Activated naive CD4-positive, alpha-beta T cell treated with anti-CD3 and anti-CD28 coated beads for 36 hours (primary cell): ENCODE measurements around the gene FBXO7. TPM values are rescaled to one million over a fixed set of nuclear protein-coding genes. Genes with fewer than 3 reads are reported as not detected.
"Not testable (repeated sequence)": the region's sequence is repeated elsewhere in the genome, so short reads cannot be mapped to it uniquely, and the experiment has no call there.

Source experiments
- CTCF ChIA-PET: fragments of 350-600 bp; sonication (Branson Sonifier 250); formaldehyde crosslinking; loops from one replicate; lab custom pipeline; 2021; ENCODE audit warnings: antibody characterized with exemption; lab: Charles Lee
- DNase-seq: peaks from one replicate; pipeline ENCODE4 v3.0.0-alpha.2; 2020
- H3K27ac Mint-ChIP-seq: one replicate; pipeline ENCODE4 v1.8.0; 2021; ENCODE audit warnings: mild to moderate bottlenecking, mixed read lengths
- H3K27me3 Mint-ChIP-seq: one replicate; pipeline ENCODE4 v1.8.0; 2021; ENCODE audit warnings: low read depth, mixed read lengths
- H3K36me3 Mint-ChIP-seq: one replicate; pipeline ENCODE4 v1.8.0; 2021; ENCODE audit warnings: low read depth, mixed read lengths
- H3K4me1 Mint-ChIP-seq: one replicate; pipeline ENCODE4 v1.8.0; 2021; ENCODE audit warnings: low read depth, mixed read lengths
- H3K4me3 Mint-ChIP-seq: one replicate; pipeline ENCODE4 v1.8.0; 2021; ENCODE audit warnings: mild to moderate bottlenecking, moderate library complexity, mixed read lengths
- H3K9me3 Mint-ChIP-seq: one replicate; pipeline ENCODE4 v1.8.0; 2021; ENCODE audit warnings: mixed read lengths
- intact Hi-C: fragments of 100-400 bp; cut with micrococcal nuclease; formaldehyde crosslinking; loops from one replicate; pipeline ENCODE4 v1.15.1; 2023
- total RNA-seq, 2 experiments: library from RNA; stranded (reverse); gene quantifications; one replicate each; pipeline ENCODE4 v1.2.3, GENCODE V29; 2021

The FBXO7 gene
- total RNA-seq, 2 experiments from 2014 or later: 62.5 to 65.9 TPM

DNA sequence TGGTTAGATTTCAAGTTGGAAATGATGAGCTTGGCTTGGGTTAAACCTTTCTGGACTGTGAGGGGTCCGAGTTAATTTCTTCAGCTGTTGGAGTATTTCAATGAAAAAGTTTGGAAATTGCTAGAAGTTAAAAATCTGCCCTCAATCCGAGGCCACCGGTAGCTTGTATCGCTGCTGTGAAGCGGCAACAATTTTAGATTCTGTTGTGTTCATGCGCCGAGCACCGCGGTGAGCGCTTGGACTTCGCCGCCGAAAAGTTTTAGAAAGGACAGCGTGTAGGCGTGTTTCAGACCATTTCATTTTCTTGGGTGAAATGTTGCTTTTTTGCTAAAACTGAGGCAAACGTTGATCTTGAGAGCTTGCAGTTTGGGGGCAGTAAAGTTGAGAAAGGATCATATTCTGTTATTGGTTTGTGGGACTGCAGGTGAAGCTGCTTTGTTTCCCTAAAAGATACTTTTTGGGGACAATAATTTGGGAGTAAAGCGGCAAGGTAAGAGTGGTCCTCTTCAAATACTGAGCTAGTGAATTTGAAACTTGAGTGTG lies 928 bp downstream of the FBXO7 start:
- peak overlapping the region; percentile 92 for H3K4me3 Mint-ChIP-seq

DNA sequence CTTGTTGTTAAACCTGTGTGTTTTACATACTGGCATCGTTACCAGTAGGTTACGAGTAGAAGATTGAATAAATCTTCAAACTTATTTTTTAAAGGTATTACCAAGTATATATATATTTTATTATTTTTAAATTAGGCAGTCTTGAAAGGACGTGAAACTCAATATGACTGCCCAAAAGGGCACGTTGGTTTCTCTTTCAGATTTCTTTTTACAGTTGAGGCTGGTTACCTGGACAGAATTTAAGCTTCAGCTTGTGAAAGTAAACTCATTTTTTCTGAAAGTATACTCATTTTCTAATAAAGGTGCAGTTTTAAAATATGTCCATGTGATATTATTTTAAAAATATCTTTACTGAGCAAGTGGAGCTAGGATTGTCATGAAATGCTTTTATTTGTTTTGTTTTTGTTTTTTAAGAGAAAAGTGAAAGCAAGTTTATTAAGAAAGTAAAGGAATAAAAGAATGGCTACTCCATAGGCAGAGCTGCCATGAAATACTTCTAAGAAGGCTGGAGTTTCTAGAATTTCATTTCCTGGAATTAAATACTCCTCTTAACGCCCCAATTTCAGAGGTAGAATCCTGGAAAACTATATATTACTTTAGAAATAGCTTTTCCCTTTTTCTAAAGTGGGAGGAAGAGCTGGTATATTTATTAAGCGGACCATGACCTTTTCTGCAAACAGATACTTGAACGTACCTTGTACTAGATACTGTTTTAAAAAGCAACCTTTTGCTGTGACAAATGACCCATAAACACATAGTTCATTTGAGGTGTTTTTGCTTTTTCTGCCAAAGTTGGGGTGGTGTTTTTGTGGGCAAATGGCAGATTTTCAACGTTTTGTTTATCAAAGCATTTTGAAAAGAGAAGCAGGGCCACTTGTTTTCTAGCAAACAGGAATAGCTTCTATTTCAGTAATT lies 1.9 kb downstream of the FBXO7 start:
- DNase-seq: no peak
- peak overlapping the region; percentile 92 for H3K4me3 Mint-ChIP-seq

More for the DNA sequence above, 928 bp downstream of the FBXO7 start:
- Mint-ChIP-seq H3K36me3 (peaks cover 9% of the 10 kb centered on the region), H3K27me3 (no peaks in the 10 kb centered on the region), H3K27ac (peak overlapping the region; percentile 93), H3K4me1 (peaks cover 24% of the 10 kb centered on the region), H3K9me3 (no peaks in the 10 kb centered on the region)
- CTCF ChIA-PET: interaction anchor here (0.5 to 4.9 kb wide), 3 partner anchors 63 to 499 kb away, joined by 3 to 41 read pairs (median 3); partner anchors contain the start of gene RTCB
- peak; percentile 37 for DNase-seq
- intact Hi-C loops: loop anchor here (2.0 to 10.0 kb wide), 2 partner anchors 337 to 811 kb away; partner anchors contain the start of gene PISD

DNA sequence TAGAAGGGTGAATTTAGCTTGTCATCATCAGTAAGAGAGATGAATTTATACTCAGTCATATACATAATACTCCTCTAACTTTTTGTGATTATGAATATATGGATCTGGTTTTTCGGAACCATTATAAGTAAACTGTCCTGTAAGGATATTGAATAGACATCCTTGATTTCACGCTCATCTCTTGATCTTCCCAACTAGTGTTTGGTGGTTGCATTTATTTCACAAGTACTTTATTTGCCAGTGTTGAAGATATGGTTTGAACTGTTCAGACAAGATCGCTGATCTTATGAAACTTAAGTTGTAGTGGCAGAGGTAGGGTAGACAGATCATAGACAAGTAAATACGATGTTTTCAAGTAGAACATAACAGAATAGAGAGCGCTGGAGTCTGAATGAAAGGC lies 3.0 kb downstream of the FBXO7 start:
- CTCF ChIA-PET: interaction anchor here (0.6 kb wide), 1 partner anchor 994 kb away, joined by 3 read pairs; no protein-coding TSS in a partner anchor
- Mint-ChIP-seq H3K4me3 (no peak overlapping the region), H3K4me1 (peaks cover 40% of the 10 kb centered on the region), H3K36me3 (peaks cover 9% of the 10 kb centered on the region), H3K27me3 (no peaks in the 10 kb centered on the region), H3K9me3 (no peaks in the 10 kb centered on the region), H3K27ac (no peak overlapping the region)
- intact Hi-C loops: loop anchor here (10.0 kb wide), 1 partner anchor 813 kb away; the partner anchor contains the start of gene PISD
- no peak for DNase-seq

More for the DNA sequence above, 1.9 kb downstream of the FBXO7 start:
- Mint-ChIP-seq H3K27ac (peak overlapping the region; percentile 6), H3K27me3 (no peaks in the 10 kb centered on the region), H3K9me3 (no peaks in the 10 kb centered on the region), H3K4me1 (peaks cover 32% of the 10 kb centered on the region), H3K36me3 (peaks cover 9% of the 10 kb centered on the region)
- CTCF ChIA-PET: interaction anchor here (0.7 to 4.9 kb wide), 3 partner anchors 53 to 498 kb away, joined by 3 to 41 read pairs (median 3); partner anchors contain the start of gene RTCB
- intact Hi-C loops: loop anchor here (10.0 kb wide), 1 partner anchor 812 kb away; the partner anchor contains the start of gene PISD

DNA sequence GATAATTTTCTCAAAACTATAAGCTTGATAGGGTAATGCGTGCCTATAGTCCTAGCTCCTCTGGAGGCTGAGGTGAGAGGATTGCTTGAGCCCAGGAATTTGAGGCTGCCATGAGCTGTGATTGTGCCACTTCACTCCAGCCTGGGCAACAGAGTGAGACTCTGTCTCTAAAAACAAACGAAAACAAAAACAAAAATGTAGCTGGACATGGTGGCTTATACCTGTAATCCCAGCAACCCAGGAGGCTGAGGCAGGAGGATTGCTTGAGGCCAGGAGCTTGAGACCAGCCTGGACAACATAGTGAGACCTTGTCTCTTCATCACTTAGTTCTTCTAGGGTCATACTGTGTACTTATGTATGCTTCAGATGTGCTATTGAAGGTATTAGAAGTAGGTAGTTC lies 3.9 kb downstream of the FBXO7 start:
- H3K4me1 Mint-ChIP-seq: peaks cover 37% of the 10 kb centered on the region
- H3K27me3 Mint-ChIP-seq, H3K27ac Mint-ChIP-seq, H3K9me3 Mint-ChIP-seq, H3K36me3 Mint-ChIP-seq, H3K4me3 Mint-ChIP-seq, DNase-seq: not testable (repeated sequence)
- intact Hi-C loops: loop anchor here (10.0 kb wide), 1 partner anchor 814 kb away; the partner anchor contains the start of gene PISD
- CTCF ChIA-PET: interaction anchor here (0.7 kb wide), 1 partner anchor 318 kb away, joined by 3 read pairs; no protein-coding TSS in a partner anchor

DNA sequence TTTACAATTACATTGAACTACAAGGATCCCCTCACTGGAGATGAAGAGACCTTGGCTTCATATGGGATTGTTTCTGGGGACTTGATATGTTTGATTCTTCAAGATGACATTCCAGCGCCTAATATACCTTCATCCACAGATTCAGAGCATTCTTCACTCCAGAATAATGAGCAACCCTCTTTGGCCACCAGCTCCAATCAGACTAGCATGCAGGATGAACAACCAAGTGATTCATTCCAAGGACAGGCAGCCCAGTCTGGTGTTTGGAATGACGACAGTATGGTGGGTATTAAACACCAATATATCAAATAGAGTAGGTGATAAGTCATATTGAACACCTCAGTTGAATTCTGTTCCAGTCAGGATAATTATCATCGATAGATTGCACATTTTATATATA lies 4.4 kb downstream of the FBXO7 start:
- CTCF ChIA-PET: interaction anchor here (0.7 kb wide), 1 partner anchor 317 kb away, joined by 3 read pairs; no protein-coding TSS in a partner anchor
- DNase-seq: no peak
- Mint-ChIP-seq H3K27ac (no peak overlapping the region), H3K27me3 (no peaks in the 10 kb centered on the region), H3K36me3 (peaks cover 9% of the 10 kb centered on the region), H3K4me3 (no peak overlapping the region), H3K4me1 (peaks cover 33% of the 10 kb centered on the region), H3K9me3 (no peaks in the 10 kb centered on the region)
- intact Hi-C loops: loop anchor here (10.0 kb wide), 1 partner anchor 814 kb away; the partner anchor contains the start of gene PISD

DNA sequence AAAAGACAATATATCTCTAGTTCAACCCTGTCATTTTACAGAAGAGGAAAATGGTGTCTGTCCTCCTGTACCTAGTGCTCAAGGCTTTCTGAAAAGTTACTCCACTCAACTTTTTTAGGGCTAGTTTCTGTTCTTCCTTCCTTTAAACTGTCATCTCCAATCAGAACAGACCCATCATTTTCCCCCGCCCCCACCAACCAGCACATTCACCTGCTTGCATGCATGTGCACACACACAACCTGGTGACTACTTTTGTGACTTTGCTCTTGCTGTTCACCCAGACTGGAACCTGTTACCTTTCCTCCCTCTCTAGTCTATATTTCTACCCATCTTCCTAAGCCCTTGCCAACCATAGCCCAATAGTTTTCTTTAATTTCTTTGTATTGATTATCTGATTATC lies 5.6 kb downstream of the FBXO7 start:
- DNase-seq: peak; percentile 68
- intact Hi-C loops: loop anchor here (5.0 kb wide), 1 partner anchor 167 kb away; no protein-coding TSS in a partner anchor
- peaks cover 11% of the 10 kb centered on the region for H3K36me3 Mint-ChIP-seq
- H3K27me3 Mint-ChIP-seq: no peaks in the 10 kb centered on the region
- peak overlapping the region; percentile 46 for H3K27ac Mint-ChIP-seq
- no peak overlapping the region for H3K4me3 Mint-ChIP-seq
- CTCF ChIA-PET: no interaction called here
- no peaks in the 10 kb centered on the region for H3K9me3 Mint-ChIP-seq
- peaks cover 33% of the 10 kb centered on the region for H3K4me1 Mint-ChIP-seq

DNA sequence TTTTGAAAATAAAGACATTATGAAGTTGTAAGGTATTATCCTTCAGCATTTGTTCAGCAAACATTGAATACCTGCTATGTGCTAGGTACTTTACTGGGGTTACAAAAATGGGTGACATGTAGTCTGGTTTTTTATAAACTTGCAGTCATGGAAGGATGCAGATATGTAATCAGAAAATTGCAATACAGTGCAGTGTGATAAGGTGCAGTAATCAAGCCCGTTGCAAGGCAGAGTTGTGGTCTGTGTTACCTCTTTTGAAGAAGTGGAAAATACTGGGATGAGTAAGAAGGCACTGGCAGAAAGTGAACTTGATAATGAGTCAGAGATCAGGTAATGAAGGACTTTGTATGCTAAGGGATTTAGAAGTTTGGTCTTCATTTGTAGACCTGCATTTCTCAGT lies 8.1 kb downstream of the FBXO7 start:
- no peaks in the 10 kb centered on the region for H3K27me3 Mint-ChIP-seq
- H3K4me1 Mint-ChIP-seq: peaks cover 35% of the 10 kb centered on the region
- no peak overlapping the region for H3K27ac Mint-ChIP-seq
- peaks cover 15% of the 10 kb centered on the region for H3K36me3 Mint-ChIP-seq
- DNase-seq: peak; percentile 64
- intact Hi-C loops: loop anchor here (1.0 to 5.0 kb wide), 2 partner anchors 9 to 165 kb away; no protein-coding TSS in a partner anchor
- no peaks in the 10 kb centered on the region for H3K9me3 Mint-ChIP-seq
- no peak overlapping the region for H3K4me3 Mint-ChIP-seq
- CTCF ChIA-PET: no interaction called here

DNA sequence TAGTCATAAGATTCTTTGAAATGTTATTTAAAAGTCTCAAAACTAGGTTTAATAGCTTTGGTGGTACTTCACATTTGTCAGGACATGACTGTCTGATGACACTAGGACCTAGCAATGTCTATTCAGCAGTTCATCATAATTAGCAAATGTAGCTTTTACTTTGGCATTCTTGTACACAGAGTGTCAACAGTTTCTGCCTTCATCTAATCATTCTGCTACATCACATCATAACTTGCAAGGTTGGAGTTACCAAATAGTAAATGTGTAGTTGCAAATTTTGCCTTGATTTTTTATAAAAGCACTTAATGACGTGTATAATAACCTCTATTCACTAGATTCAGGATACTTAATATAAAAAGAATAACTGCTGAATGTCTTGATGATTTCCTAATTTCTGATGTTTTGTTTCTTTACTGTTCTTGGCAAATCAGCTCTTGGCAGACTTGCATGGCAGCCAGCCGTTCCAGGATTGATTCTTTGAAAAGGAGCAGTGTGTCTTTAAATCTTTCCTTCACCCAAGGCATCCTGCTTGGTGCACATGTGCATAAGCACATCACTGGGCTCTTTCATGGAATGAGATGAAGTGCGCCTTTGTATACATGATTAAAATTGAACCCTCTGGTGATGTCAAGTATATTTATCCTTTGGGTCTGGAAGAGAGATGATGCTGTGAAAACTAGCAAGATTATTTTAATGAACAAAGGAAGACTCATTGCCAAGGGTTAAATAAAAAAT lies 12.2 kb downstream of the FBXO7 start:
- Mint-ChIP-seq H3K36me3 (peaks cover 16% of the 10 kb centered on the region), H3K9me3 (no peaks in the 10 kb centered on the region), H3K27me3 (no peaks in the 10 kb centered on the region), H3K4me1 (peaks cover 10% of the 10 kb centered on the region), H3K27ac (no peak overlapping the region), H3K4me3 (no peak overlapping the region)
- CTCF ChIA-PET: interaction anchor here (1.6 kb wide), 1 partner anchor 13 kb away, joined by 4 read pairs; no protein-coding TSS in a partner anchor
- DNase-seq: no peak
- intact Hi-C loops: no loop called here

DNA sequence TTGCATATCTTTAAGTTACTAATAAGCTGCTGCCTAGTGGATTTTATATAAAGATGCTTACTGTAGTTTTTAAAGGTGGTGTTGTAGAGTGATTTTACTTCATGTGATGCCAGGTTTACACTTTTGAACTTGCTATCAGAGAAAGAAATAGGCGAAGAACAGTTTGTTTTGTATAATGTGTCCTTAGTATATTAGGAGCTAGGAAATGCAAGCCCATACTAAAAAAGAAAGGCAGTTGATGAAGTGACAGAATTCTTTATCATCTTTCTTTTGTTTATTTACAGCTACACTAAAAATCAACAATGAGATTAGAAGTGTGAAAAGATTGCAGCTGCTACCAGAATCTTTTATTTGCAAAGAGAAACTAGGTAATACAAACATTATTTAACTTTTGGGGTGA lies 12.8 kb downstream of the FBXO7 start:
- CTCF ChIA-PET: no interaction called here
- Mint-ChIP-seq H3K36me3 (peaks cover 17% of the 10 kb centered on the region), H3K4me1 (peaks cover 5% of the 10 kb centered on the region), H3K27me3 (no peaks in the 10 kb centered on the region), H3K27ac (no peak overlapping the region), H3K4me3 (no peak overlapping the region), H3K9me3 (no peaks in the 10 kb centered on the region)
- intact Hi-C loops: no loop called here
- DNase-seq: no peak

DNA sequence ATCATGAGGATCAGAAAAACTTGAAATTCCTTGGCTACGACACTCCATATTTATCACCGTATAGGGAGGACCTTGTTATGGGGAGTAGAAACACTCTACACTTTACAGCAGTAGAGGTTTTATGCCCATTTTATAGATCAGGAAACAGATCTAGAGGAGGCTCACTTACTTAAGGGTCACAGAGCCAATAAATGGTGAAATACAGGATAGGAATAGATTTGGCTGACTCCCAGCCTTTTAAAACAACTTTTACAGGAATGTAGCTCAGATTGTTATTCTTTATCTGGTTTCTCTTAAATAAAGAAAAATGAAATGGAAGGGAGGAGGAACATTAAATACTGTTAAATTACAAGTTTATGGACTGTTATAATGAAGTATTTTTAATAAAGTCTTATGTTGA lies 14.8 kb downstream of the FBXO7 start:
- no peak overlapping the region for H3K27ac Mint-ChIP-seq
- H3K36me3 Mint-ChIP-seq: peaks cover 29% of the 10 kb centered on the region
- no peaks in the 10 kb centered on the region for H3K9me3 Mint-ChIP-seq
- intact Hi-C loops: no loop called here
- CTCF ChIA-PET: no interaction called here
- no peak overlapping the region for H3K4me3 Mint-ChIP-seq
- H3K4me1 Mint-ChIP-seq: peaks cover 5% of the 10 kb centered on the region
- DNase-seq: no peak
- no peaks in the 10 kb centered on the region for H3K27me3 Mint-ChIP-seq

DNA sequence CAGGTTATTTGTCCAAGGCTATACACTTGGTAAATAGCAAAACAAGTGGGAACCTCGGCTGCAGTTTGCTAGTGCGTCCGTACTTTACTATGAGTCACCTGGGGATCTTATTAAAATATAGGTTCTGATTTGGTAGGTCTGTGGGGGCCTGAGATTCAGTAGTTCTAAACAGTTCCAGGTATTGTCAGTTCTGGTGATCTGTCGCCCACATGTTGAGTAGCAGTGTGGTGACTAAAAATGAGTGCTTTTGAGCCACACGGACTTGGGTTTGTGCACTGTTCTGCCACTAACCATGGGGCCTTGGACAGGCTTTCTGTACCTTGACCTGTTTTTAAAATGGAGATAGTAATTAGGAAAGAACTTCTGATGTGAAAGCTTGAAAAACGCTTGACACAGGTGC lies 15.7 kb downstream of the FBXO7 start:
- no peak for DNase-seq
- CTCF ChIA-PET: no interaction called here
- no peaks in the 10 kb centered on the region for H3K9me3 Mint-ChIP-seq
- H3K4me3 Mint-ChIP-seq: no peak overlapping the region
- intact Hi-C loops: no loop called here
- no peaks in the 10 kb centered on the region for H3K27me3 Mint-ChIP-seq
- H3K27ac Mint-ChIP-seq: no peak overlapping the region
- H3K36me3 Mint-ChIP-seq: peaks cover 30% of the 10 kb centered on the region
- H3K4me1 Mint-ChIP-seq: peaks cover 5% of the 10 kb centered on the region
